HFFc6 (cell line): Measurements from ENCODE around the gene G6PC1. TPM values are rescaled to one million over a fixed set of nuclear protein-coding genes. Genes with fewer than 3 reads are reported as not detected.
"Not testable (repeated sequence)": the region's sequence is repeated elsewhere in the genome, so short reads cannot be mapped to it uniquely, and the experiment has no call there.

Experiments used
- DNase-seq: peaks from one replicate; pipeline ENCODE4 v3.0.0-alpha.2; 2018
- H3K27ac Mint-ChIP-seq: 2 replicates; pipeline ENCODE4 v1.8.0; 2020; ENCODE audit warnings: mild to moderate bottlenecking, mixed read lengths
- H3K27me3 Mint-ChIP-seq: 2 replicates; pipeline ENCODE4 v1.8.0; 2021; ENCODE audit warnings: mild to moderate bottlenecking, moderate library complexity, mixed read lengths; ENCODE audit not compliant: insufficient read depth
- H3K36me3 Mint-ChIP-seq: 2 replicates; pipeline ENCODE4 v1.8.0; 2021; ENCODE audit warnings: low read depth, mixed read lengths
- H3K4me1 Mint-ChIP-seq: 2 replicates; pipeline ENCODE4 v1.8.0; 2020; ENCODE audit warnings: low read depth, mixed read lengths
- H3K4me3 Mint-ChIP-seq: 2 replicates; pipeline ENCODE4 v1.8.0; 2020; ENCODE audit warnings: mild to moderate bottlenecking, moderate library complexity, mixed read lengths
- H3K9me3 Mint-ChIP-seq: 2 replicates; pipeline ENCODE4 v1.8.0; 2020; ENCODE audit warnings: mild to moderate bottlenecking, mixed read lengths
- CTCF ChIP-seq: fragments of 200-600 bp; sonication (generic); IDR thresholded peaks from 2 replicates; pipeline ENCODE4 v1.5.0; 2021; ENCODE audit warnings: antibody characterized with exemption, mild to moderate bottlenecking
- total RNA-seq, 6 experiments: library from RNA; stranded (reverse); fragmentation: NEBNext Ultra II Directional; extraction: Animal tissue kit (Norgen Biotek cat#: 25700); gene quantifications; 2 replicates in 1 of 6; 3 replicates in 5 of 6; pipeline ENCODE4 v1.2.3, GENCODE V29; 2021

The G6PC1 gene
- total RNA-seq, 6 experiments from 2014 or later, result not detected

GRCh38 chr17:42878924-42879595, 21.5 kb upstream of the G6PC1 start:
- no peak for DNase-seq
- H3K9me3 Mint-ChIP-seq, result no peaks in the 10 kb centered on the region
- H3K36me3 Mint-ChIP-seq, result no peaks in the 10 kb centered on the region
- H3K4me3 Mint-ChIP-seq, result no peak overlapping the region
- TF ChIP-seq CTCF, result no peak; the same call in 1 of the 2 replicates
- H3K27ac Mint-ChIP-seq, result no peak overlapping the region
- H3K27me3 Mint-ChIP-seq, result peaks cover 43% of the 10 kb centered on the region
- H3K4me1 Mint-ChIP-seq, result peaks cover 7% of the 10 kb centered on the region; the same call in 1 of the 2 replicates

GRCh38 chr17:42879596-42879985, 21.0 kb upstream of the G6PC1 start:
- H3K4me1 Mint-ChIP-seq, result peaks cover 12% of the 10 kb centered on the region; the same call in 1 of the 2 replicates
- no peak for TF ChIP-seq CTCF
- peak; percentile 70 for DNase-seq
- H3K27ac Mint-ChIP-seq, result no peak overlapping the region
- H3K9me3 Mint-ChIP-seq, result no peaks in the 10 kb centered on the region
- no peaks in the 10 kb centered on the region for H3K36me3 Mint-ChIP-seq
- H3K4me3 Mint-ChIP-seq, result no peak overlapping the region
- peaks cover 44% of the 10 kb centered on the region for H3K27me3 Mint-ChIP-seq

GRCh38 chr17:42880776-42881310, 19.8 kb upstream of the G6PC1 start:
- Mint-ChIP-seq H3K36me3 (no peaks in the 10 kb centered on the region), H3K4me3 (no peak overlapping the region), H3K27ac (no peak overlapping the region), H3K4me1 (peaks cover 12% of the 10 kb centered on the region; the same call in 1 of the 2 replicates), H3K27me3 (peaks cover 37% of the 10 kb centered on the region), H3K9me3 (no peaks in the 10 kb centered on the region)
- no peak for DNase-seq
- TF ChIP-seq CTCF, result no peak

GRCh38 chr17:42881706-42882105, 18.9 kb upstream of the G6PC1 start:
- H3K9me3 Mint-ChIP-seq, H3K4me3 Mint-ChIP-seq, DNase-seq, H3K27ac Mint-ChIP-seq, H3K36me3 Mint-ChIP-seq: not testable (repeated sequence)
- Mint-ChIP-seq H3K27me3 (peaks cover 40% of the 10 kb centered on the region), H3K4me1 (peaks cover 12% of the 10 kb centered on the region; the same call in 1 of the 2 replicates)

GRCh38 chr17:42882166-42882565, 18.4 kb upstream of the G6PC1 start:
- no peak overlapping the region for H3K4me3 Mint-ChIP-seq
- peaks cover 12% of the 10 kb centered on the region; the same call in 1 of the 2 replicates for H3K4me1 Mint-ChIP-seq
- no peaks in the 10 kb centered on the region for H3K9me3 Mint-ChIP-seq
- no peaks in the 10 kb centered on the region for H3K36me3 Mint-ChIP-seq
- no peak overlapping the region for H3K27ac Mint-ChIP-seq
- TF ChIP-seq CTCF, result no peak
- H3K27me3 Mint-ChIP-seq, result peaks cover 36% of the 10 kb centered on the region
- DNase-seq, result no peak

GRCh38 chr17:42883802-42884558, 16.6 kb upstream of the G6PC1 start:
- no peak for TF ChIP-seq CTCF
- Mint-ChIP-seq H3K4me1 (peaks cover 12% of the 10 kb centered on the region; the same call in 1 of the 2 replicates), H3K36me3 (no peaks in the 10 kb centered on the region), H3K27ac (no peak overlapping the region), H3K9me3 (no peaks in the 10 kb centered on the region), H3K4me3 (no peak overlapping the region), H3K27me3 (peaks cover 28% of the 10 kb centered on the region)
- peak; percentile 4 for DNase-seq

GRCh38 chr17:42885806-42886205, 14.8 kb upstream of the G6PC1 start:
- not testable (repeated sequence) for DNase-seq, H3K27ac Mint-ChIP-seq, H3K36me3 Mint-ChIP-seq, H3K9me3 Mint-ChIP-seq, H3K4me1 Mint-ChIP-seq, H3K4me3 Mint-ChIP-seq
- peaks cover 34% of the 10 kb centered on the region for H3K27me3 Mint-ChIP-seq
